Endothelial cell of umbilical vein (primary cell): ENCODE measurements around the gene MID1.

Experiments
- CTCF ChIP-seq, 2 donors: IDR thresholded peaks; 1 replicate in 1 of 2; 2 replicates in 1 of 2; pipeline ENCODE4 v1.5.1; 2011; ENCODE audit warnings: low read length in 2 of 2, mild to moderate bottlenecking in 2 of 2, moderate library complexity in 2 of 2, control low read depth in 1 of 2, inconsistent platforms in 1 of 2, low read depth in 1 of 2; ENCODE audit not compliant: insufficient read depth in 1 of 2; ENCODE audit errors: extremely low read depth in 1 of 2
- EZH2 ChIP-seq: IDR thresholded peaks from 2 replicates; pipeline ENCODE4 v1.6.1; 2012; ENCODE audit warnings: borderline replicate concordance, low read depth, mild to moderate bottlenecking, moderate library complexity, low read length, inconsistent platforms; ENCODE audit not compliant: severe bottlenecking
- MYC ChIP-seq: IDR thresholded peaks from one replicate; pipeline ENCODE4 v1.6.1; 2011; ENCODE audit warnings: mild to moderate bottlenecking, low read depth, low read length
- POLR2A ChIP-seq: IDR thresholded peaks from 2 replicates; pipeline ENCODE4 v1.6.1; 2012; ENCODE audit warnings: low read depth, mild to moderate bottlenecking, control low read depth, low read length

- TF ChIP-seq EZH2 (no peak), CTCF (IDR thresholded peaks at IDR 0.05; ENCODE audit: extremely low read depth in 1 of 2, insufficient read depth in 1 of 2, low read depth in 1 of 2, low read length in 2 of 2) (no peak), POLR2A (no peak), MYC (no peak)
Measured at GRCh38 chrX:10545882-10546281, 74.5 kb downstream of the MID1 start.
